Measurements from ENCODE around the gene SYNJ2BP.
"Not testable (repeated sequence)": the region's sequence is repeated elsewhere in the genome, so short reads cannot be mapped to it uniquely, and the experiment has no call there.

Gene SYNJ2BP

GRCh38 chr14:70406216-70406615 is 10.7 kb downstream of the SYNJ2BP start:
- peaks cover 19 to 37% of the 10 kb centered on the region in 2 donors for H3K36me3 Mint-ChIP-seq
- not testable (repeated sequence) for H3K9me3 Mint-ChIP-seq; H3K27ac Mint-ChIP-seq; H3K4me3 Mint-ChIP-seq; DNase-seq; ATAC-seq (replicated peaks); H3K27me3 Mint-ChIP-seq
- H3K4me1 Mint-ChIP-seq = peaks cover 6 to 11% of the 10 kb centered on the region in 2 donors

GRCh38 chr14:70403335-70403734 is 13.6 kb downstream of the SYNJ2BP start:
- H3K4me3 Mint-ChIP-seq; H3K27me3 Mint-ChIP-seq; H3K4me1 Mint-ChIP-seq; H3K27ac Mint-ChIP-seq; H3K9me3 Mint-ChIP-seq; DNase-seq; ATAC-seq (replicated peaks): not testable (repeated sequence)
- peaks cover 18 to 37% of the 10 kb centered on the region in 2 donors for H3K36me3 Mint-ChIP-seq

GRCh38 chr14:70401643-70402042 is 15.2 kb downstream of the SYNJ2BP start:
- no peaks in the 10 kb centered on the region for H3K9me3 Mint-ChIP-seq
- DNase-seq = no peak
- H3K36me3 Mint-ChIP-seq = peaks cover 21 to 37% of the 10 kb centered on the region in 2 donors

GRCh38 chr14:70398706-70399431 is 18.0 kb downstream of the SYNJ2BP start:
- H3K27ac Mint-ChIP-seq = no peak overlapping the region
- ATAC-seq (replicated peaks) (no peak), DNase-seq (no peak)
- no peaks in the 10 kb centered on the region for H3K27me3 Mint-ChIP-seq
- H3K4me1 Mint-ChIP-seq = no peaks in the 10 kb centered on the region
- no peaks in the 10 kb centered on the region for H3K9me3 Mint-ChIP-seq
- H3K36me3 Mint-ChIP-seq = peaks cover 27% of the 10 kb centered on the region in 2 donors
- no peak overlapping the region for H3K4me3 Mint-ChIP-seq

More at GRCh38 chr14:70401643-70402042, 15.2 kb downstream of the SYNJ2BP start:
- Mint-ChIP-seq H3K4me3 (no peak overlapping the region), H3K4me1 (peaks cover 0 to 2% of the 10 kb centered on the region in 2 donors), H3K27ac (peak overlapping the region; percentile 1), H3K27me3 (no peaks in the 10 kb centered on the region)
- ATAC-seq (replicated peaks) = no peak

GRCh38 chr14:70398280-70398679 is 18.6 kb downstream of the SYNJ2BP start:
- H3K4me3 Mint-ChIP-seq = no peak overlapping the region
- peaks cover 0 to 2% of the 10 kb centered on the region in 2 donors for H3K9me3 Mint-ChIP-seq
- H3K27ac Mint-ChIP-seq = no peak overlapping the region
- H3K36me3 Mint-ChIP-seq = peaks cover 30 to 31% of the 10 kb centered on the region in 2 donors
- no peak for DNase-seq
- ATAC-seq (replicated peaks) = no peak
- H3K4me1 Mint-ChIP-seq = no peaks in the 10 kb centered on the region
- H3K27me3 Mint-ChIP-seq = no peaks in the 10 kb centered on the region

- H3K27me3 Mint-ChIP-seq = no peaks in the 10 kb centered on the region
- no peak overlapping the region for H3K27ac Mint-ChIP-seq
- H3K36me3 Mint-ChIP-seq = peaks cover 32 to 36% of the 10 kb centered on the region in 2 donors
- DNase-seq = no peak
- peaks cover 0 to 2% of the 10 kb centered on the region in 2 donors for H3K9me3 Mint-ChIP-seq
- H3K4me1 Mint-ChIP-seq = peaks cover 2 to 3% of the 10 kb centered on the region in 2 donors
- ATAC-seq (replicated peaks) = no peak
- H3K4me3 Mint-ChIP-seq = no peak overlapping the region
Observed at GRCh38 chr14:70397746-70398145, 19.1 kb downstream of the SYNJ2BP start.

GRCh38 chr14:70394674-70395306 is 22.1 kb downstream of the SYNJ2BP start:
- Mint-ChIP-seq H3K27me3 (no peaks in the 10 kb centered on the region), H3K4me1 (peaks cover 4% of the 10 kb centered on the region in 2 donors), H3K36me3 (peaks cover 32 to 44% of the 10 kb centered on the region in 2 donors)

GRCh38 chr14:70392676-70393075 is 24.2 kb downstream of the SYNJ2BP start:
- Mint-ChIP-seq H3K9me3 (peaks cover 0 to 2% of the 10 kb centered on the region in 2 donors), H3K4me1 (peaks cover 6 to 10% of the 10 kb centered on the region in 2 donors), H3K27ac (no peak overlapping the region), H3K27me3 (no peaks in the 10 kb centered on the region), H3K4me3 (no peak overlapping the region), H3K36me3 (peaks cover 34 to 41% of the 10 kb centered on the region in 2 donors)
- no peak for ATAC-seq (replicated peaks)
- DNase-seq = no peak

More at GRCh38 chr14:70394674-70395306, 22.1 kb downstream of the SYNJ2BP start:
- peaks cover 0 to 2% of the 10 kb centered on the region in 2 donors for H3K9me3 Mint-ChIP-seq
- DNase-seq (no peak), ATAC-seq (replicated peaks) (no peak)
- H3K4me3 Mint-ChIP-seq = no peak overlapping the region
- no peak overlapping the region for H3K27ac Mint-ChIP-seq

- DNase-seq = no peak
- ATAC-seq (replicated peaks) = no peak
- peaks cover 6 to 10% of the 10 kb centered on the region in 2 donors for H3K4me1 Mint-ChIP-seq
- no peak overlapping the region for H3K4me3 Mint-ChIP-seq
- H3K36me3 Mint-ChIP-seq = peaks cover 33 to 41% of the 10 kb centered on the region in 2 donors
- H3K27ac Mint-ChIP-seq = no peak overlapping the region
- peaks cover 0 to 2% of the 10 kb centered on the region in 2 donors for H3K9me3 Mint-ChIP-seq
- H3K27me3 Mint-ChIP-seq = no peaks in the 10 kb centered on the region
Observed at GRCh38 chr14:70391493-70392391, 25.1 kb downstream of the SYNJ2BP start.

- H3K4me1 Mint-ChIP-seq = peaks cover 0 to 1% of the 10 kb centered on the region in 2 donors
- peaks cover 13 to 38% of the 10 kb centered on the region in 2 donors for H3K36me3 Mint-ChIP-seq
- H3K27me3 Mint-ChIP-seq = no peaks in the 10 kb centered on the region
- ATAC-seq (replicated peaks) (no peak), DNase-seq (no peak)
- peaks cover 0 to 4% of the 10 kb centered on the region in 2 donors for H3K9me3 Mint-ChIP-seq
- H3K4me3 Mint-ChIP-seq = no peak overlapping the region
- H3K27ac Mint-ChIP-seq = no peak overlapping the region
Observed at GRCh38 chr14:70382536-70382935, 34.4 kb downstream of the SYNJ2BP start.

GRCh38 chr14:70380824-70381223 is 36.1 kb downstream of the SYNJ2BP start:
- no peak overlapping the region for H3K4me3 Mint-ChIP-seq
- H3K27me3 Mint-ChIP-seq = no peaks in the 10 kb centered on the region
- H3K36me3 Mint-ChIP-seq = peaks cover 10 to 24% of the 10 kb centered on the region in 2 donors
- H3K27ac Mint-ChIP-seq = no peak overlapping the region
- H3K4me1 Mint-ChIP-seq = peaks cover 0 to 1% of the 10 kb centered on the region in 2 donors
- H3K9me3 Mint-ChIP-seq = peaks cover 0 to 4% of the 10 kb centered on the region in 2 donors
- ATAC-seq (replicated peaks) (no peak), DNase-seq (no peak)

GRCh38 chr14:70378696-70379095 is 38.2 kb downstream of the SYNJ2BP start:
- H3K27ac Mint-ChIP-seq = no peak overlapping the region
- H3K36me3 Mint-ChIP-seq = peaks cover 8 to 10% of the 10 kb centered on the region in 2 donors
- ATAC-seq (replicated peaks) = no peak
- H3K9me3 Mint-ChIP-seq = no peaks in the 10 kb centered on the region
- H3K27me3 Mint-ChIP-seq = no peaks in the 10 kb centered on the region
- no peak overlapping the region for H3K4me3 Mint-ChIP-seq
- H3K4me1 Mint-ChIP-seq = no peaks in the 10 kb centered on the region
- DNase-seq = no peak
